HCT116 (cell line): ENCODE data around the gene INSYN1. TPM values are rescaled to one million over a fixed set of nuclear protein-coding genes. Genes with fewer than 3 reads are reported as not detected.

Source experiments
- ATAC-seq: fragments of 200-7000 bp; cut with Tn5 transposase; 2 replicates; pipeline ENCODE4 v1.9.1; 2020; ENCODE audit warnings: mild to moderate bottlenecking, moderate library complexity
- BruUV-seq: library from RNA; stranded (reverse); fragments of 400-500 nt; replicated peaks from 2 replicates; lab custom pipeline; 2021; lab: Mats Ljungman, UMichigan
- CTCF ChIA-PET: fragments of 300-600 bp; sonication (Branson Sonifier 250); formaldehyde crosslinking; loops from one replicate; lab custom pipeline; 2021; ENCODE audit warnings: antibody characterized with exemption; lab: Charles Lee
- POLR2A ChIA-PET: fragments of 300-600, 350-600 bp; sonication (Branson Sonifier 250); formaldehyde crosslinking; loops from one replicate; lab custom pipeline; 2021; ENCODE audit warnings: antibody characterized with exemption; lab: Charles Lee
- RAD21 ChIA-PET, 2 experiments: fragments of 300-600 bp; sonication (Branson Sonifier 250); formaldehyde crosslinking; loops; one replicate each; lab custom pipeline; 2023; ENCODE audit warnings: low total read pairs in 2 of 2; ENCODE audit not compliant: uncharacterized antibody in 2 of 2, unreplicated experiment in 2 of 2, low non-redundant PET in 1 of 2; lab: Charles Lee
- DNase-seq: peaks from one replicate; pipeline ENCODE4 v3.0.0-alpha.2; 2010; ENCODE audit warnings: low read depth, low spot score
- H2AFZ ChIP-seq: fragments of 200-600 bp; shearing (Covaris generic), sonication (generic); 2 replicates; pipeline ENCODE4 v1.6.1; 2017; ENCODE audit warnings: low read depth, mixed run types, mixed read lengths, antibody characterized with exemption, low read length; ENCODE audit not compliant: poor library complexity, severe bottlenecking
- H3K27ac ChIP-seq: 2 replicates; pipeline ENCODE4 v1.5.1; 2012; ENCODE audit warnings: low read depth, low read length
- H3K27me3 ChIP-seq: fragments of 200-600 bp; sonication (generic); 2 replicates; pipeline ENCODE4 v1.6.1; 2016; ENCODE audit warnings: mixed run types, low read length, mixed read lengths; ENCODE audit not compliant: insufficient read depth
- H3K36me3 ChIP-seq, 2 experiments: fragments of 200-500 bp in 1 of 2; fragments of 200-600 bp in 1 of 2; sonication (Bioruptor generic) in 1 of 2; sonication (generic) in 1 of 2; 2 replicates each; pipeline versions ENCODE4 v1.5.1 to v1.6.1; 2014 to 2016; ENCODE audit warnings: low read length in 2 of 2, inconsistent platforms in 1 of 2, mixed read lengths in 1 of 2, mixed run types in 1 of 2; ENCODE audit not compliant: insufficient read depth in 2 of 2, control insufficient read depth in 1 of 2
- H3K4me1 ChIP-seq, 2 experiments: fragments of 200-600 bp in 1 of 2; sonication (generic) in 1 of 2; 2 replicates each; pipeline versions ENCODE4 v1.5.1 to v1.6.1; 2012 to 2017; ENCODE audit warnings: low read length in 2 of 2, inconsistent platforms in 1 of 2, mild to moderate bottlenecking in 1 of 2, mixed read lengths in 1 of 2, mixed run types in 1 of 2, moderate library complexity in 1 of 2; ENCODE audit not compliant: insufficient read depth in 2 of 2, control insufficient read depth in 1 of 2
- H3K4me2 ChIP-seq: fragments of 200-600 bp; sonication (generic); 2 replicates; pipeline ENCODE4 v1.6.1; 2017; ENCODE audit warnings: mixed run types, low read length, mixed read lengths
- H3K4me3 ChIP-seq, 2 experiments: fragments of 200-600 bp in 1 of 2; sonication (generic) in 1 of 2; replicated peaks in 1 of 2; 2 replicates each; pipeline ENCODE4 v1.5.1; 2011 to 2016; ENCODE audit warnings: low read length in 2 of 2, control low read depth in 1 of 2, low read depth in 1 of 2, mild to moderate bottlenecking in 1 of 2, mixed read lengths in 1 of 2, mixed run types in 1 of 2
- H3K79me2 ChIP-seq: fragments of 200-600 bp; sonication (generic); 2 replicates; pipeline ENCODE4 v1.6.1; 2017; ENCODE audit warnings: mild to moderate bottlenecking, mixed run types, low read length, moderate library complexity, mixed read lengths; ENCODE audit not compliant: insufficient read depth
- H3K9ac ChIP-seq: fragments of 200-600 bp; sonication (generic); 2 replicates; pipeline ENCODE4 v1.6.1; 2016; ENCODE audit warnings: low read length, mixed read lengths
- H3K9me2 ChIP-seq: fragments of 200-600 bp; sonication (generic), shearing (Covaris generic); 2 replicates; pipeline ENCODE4 v1.6.1; 2017; ENCODE audit warnings: mixed run types, mild to moderate bottlenecking, moderate library complexity; ENCODE audit not compliant: insufficient read depth
- H3K9me3 ChIP-seq, 2 experiments: fragments of 200-500 bp in 1 of 2; fragments of 200-600 bp in 1 of 2; sonication (Bioruptor generic) in 1 of 2; sonication (generic) in 1 of 2; 2 replicates each; pipeline ENCODE4 v1.6.1; 2014 to 2017; ENCODE audit warnings: low read length in 2 of 2, mixed read lengths in 2 of 2, inconsistent platforms in 1 of 2, low read depth in 1 of 2, mild to moderate bottlenecking in 1 of 2, mixed run types in 1 of 2, moderate library complexity in 1 of 2; ENCODE audit not compliant: control insufficient read depth in 1 of 2, insufficient read depth in 1 of 2
- H4K20me1 ChIP-seq: fragments of 200-600 bp; sonication (generic), shearing (Covaris generic); 2 replicates; pipeline ENCODE4 v1.6.1; 2017; ENCODE audit warnings: mixed run types, mild to moderate bottlenecking, moderate library complexity; ENCODE audit not compliant: insufficient read depth
- CBX3 ChIP-seq: IDR thresholded peaks from 2 replicates; pipeline ENCODE4 v1.6.1; 2012; ENCODE audit warnings: low read depth
- CEBPB ChIP-seq: IDR thresholded peaks from 2 replicates; pipeline ENCODE4 v1.6.1; 2012; ENCODE audit warnings: low read depth
- EGR1 ChIP-seq: IDR thresholded peaks from 2 replicates; pipeline ENCODE4 v1.6.1; 2012; ENCODE audit warnings: low read depth
- ELF1 ChIP-seq: IDR thresholded peaks from 2 replicates; pipeline ENCODE4 v1.6.1; 2012; ENCODE audit warnings: low read depth, borderline replicate concordance
- EZH2phosphoT487 ChIP-seq: fragments of 200-600 bp; IDR thresholded peaks from 2 replicates; pipeline ENCODE4 v1.6.1; 2018; ENCODE audit warnings: antibody characterized with exemption, borderline replicate concordance
- FOSL1 ChIP-seq: IDR thresholded peaks from 2 replicates; pipeline ENCODE4 v1.6.1; 2012; ENCODE audit warnings: low read depth
- JUND ChIP-seq: IDR thresholded peaks from 2 replicates; pipeline ENCODE4 v1.6.1; 2012
- POLR2A ChIP-seq: IDR thresholded peaks from 2 replicates; pipeline ENCODE4 v1.7.0; 2011; ENCODE audit warnings: borderline replicate concordance; ENCODE audit not compliant: insufficient read depth, insufficient read length; ENCODE audit errors: extremely low read depth
- RAD21 ChIP-seq: IDR thresholded peaks from 2 replicates; pipeline ENCODE4 v1.6.1; 2012; ENCODE audit warnings: low read depth, mild to moderate bottlenecking
- SP1 ChIP-seq: IDR thresholded peaks from 2 replicates; pipeline ENCODE4 v1.6.1; 2012; ENCODE audit warnings: low read depth
- SRF ChIP-seq: IDR thresholded peaks from 2 replicates; pipeline ENCODE4 v1.6.1; 2012; ENCODE audit warnings: low read depth
- YY1 ChIP-seq: IDR thresholded peaks from 2 replicates; pipeline ENCODE4 v1.6.1; 2011; ENCODE audit warnings: low read length, low read depth, moderate library complexity, mild to moderate bottlenecking; ENCODE audit not compliant: insufficient replicate concordance; ENCODE audit errors: extremely low read depth
- ZFX ChIP-seq: fragments of 450-650 bp; IDR thresholded peaks from 2 replicates; pipeline ENCODE4 v1.6.1; 2017
- ZNF274 ChIP-seq: fragments of 200-500 bp; sonication (Bioruptor generic); IDR thresholded peaks from 2 replicates; pipeline ENCODE4 v1.6.1; 2014; ENCODE audit warnings: mild to moderate bottlenecking, low read depth, low read length, inconsistent platforms
- intact Hi-C: fragments of 100-400 bp; cut with micrococcal nuclease; formaldehyde crosslinking; loops from 2 replicates; pipeline ENCODE4 v1.10.0; 2022
- total RNA-seq: library from RNA; stranded (reverse); gene quantifications from one replicate; pipeline ENCODE4 v1.2.1, GENCODE V29; 2021; ENCODE audit not compliant: unreplicated experiment
- TF ChIP-seq, protein P1 (sequence below), 3 experiments: fragments of 200-600 bp in 1 of 3; sonication (generic) in 1 of 3; IDR thresholded peaks in 2 of 3; conservative IDR thresholded peaks in 1 of 3; 2 replicates each; pipeline ENCODE4 v1.5.1; 2012 to 2017; ENCODE audit warnings: low read depth in 2 of 3, low read length in 2 of 3, antibody characterized with exemption in 1 of 3, borderline replicate concordance in 1 of 3, control low read depth in 1 of 3, mild to moderate bottlenecking in 1 of 3, mixed read lengths in 1 of 3, mixed run types in 1 of 3, moderate library complexity in 1 of 3; ENCODE audit not compliant: insufficient read depth in 1 of 3
- TF ChIP-seq, protein P2 (sequence below): IDR thresholded peaks from 2 replicates; pipeline ENCODE4 v1.6.1; 2012
- TF ChIP-seq, protein P3 (sequence below): IDR thresholded peaks from 2 replicates; pipeline ENCODE4 v1.6.1; 2011; ENCODE audit warnings: mild to moderate bottlenecking, low read length, moderate library complexity; ENCODE audit not compliant: insufficient replicate concordance; ENCODE audit errors: extremely low read depth
- TF ChIP-seq, protein P4 (sequence below): IDR thresholded peaks from 2 replicates; pipeline ENCODE4 v1.6.1; 2012

Gene INSYN1
- total RNA-seq, 1 experiment from 2014 or later, result 2.0 TPM

DNA sequence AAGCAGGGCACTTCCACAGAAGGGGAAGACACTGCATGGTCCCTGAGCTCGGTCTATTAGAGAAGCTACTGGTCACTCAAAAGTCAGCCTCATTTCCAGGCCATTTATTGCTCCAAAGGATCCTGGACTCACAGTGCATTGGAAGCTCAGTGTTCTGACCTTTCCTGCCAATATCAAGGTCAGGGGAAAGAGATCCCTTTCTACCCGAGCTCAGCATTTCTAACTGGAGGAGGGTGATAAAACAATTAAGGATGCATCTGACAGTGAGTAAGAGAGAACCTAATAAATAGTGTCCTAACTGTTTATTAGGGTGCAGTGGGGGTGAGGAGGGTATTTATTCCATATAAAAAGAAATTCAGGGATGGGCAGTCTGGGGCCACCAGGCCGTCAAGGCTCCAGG, 26.8 kb upstream of the INSYN1 start:
- no peak for DNase-seq
- intact Hi-C loops, result loop anchor here (10.0 kb wide), 1 partner anchor 215 kb away; no protein-coding TSS in a partner anchor

More for the DNA sequence above, 26.8 kb upstream of the INSYN1 start:
- ChIA-PET POLR2A (no interaction called here), RAD21 (no interaction called here), CTCF (no interaction called here)
- Histone ChIP-seq H3K9me2 (no peaks in the 10 kb centered on the region), H3K4me1 (0 out of 4 replicates have a peak, but pooled peaks cover 0 to 2% of the 10 kb centered on the region in 2 experiments), H3K36me3 (no peaks in the 10 kb centered on the region), H3K9me3 (no peaks in the 10 kb centered on the region), H3K9ac (no peak overlapping the region), H3K27me3 (no peaks in the 10 kb centered on the region), H3K79me2 (no peaks in the 10 kb centered on the region), H2AFZ (no peak overlapping the region), H3K27ac (no peak overlapping the region), H3K4me2 (no peak overlapping the region), H3K4me3 (no peak overlapping the region), H4K20me1 (no peaks in the 10 kb centered on the region)
- ATAC-seq, result no peak
- TF ChIP-seq ZFX (no peak), CBX3 (no peak), RAD21 (no peak), FOSL1 (no peak), SRF (no peak), CEBPB (no peak), EZH2phosphoT487 (no peak), ZNF274 (no peak), JUND (no peak), SP1 (no peak), EGR1 (no peak), YY1 (no peak), POLR2A (no peak), ELF1 (no peak)
- TF ChIP-seq, protein P1, sequence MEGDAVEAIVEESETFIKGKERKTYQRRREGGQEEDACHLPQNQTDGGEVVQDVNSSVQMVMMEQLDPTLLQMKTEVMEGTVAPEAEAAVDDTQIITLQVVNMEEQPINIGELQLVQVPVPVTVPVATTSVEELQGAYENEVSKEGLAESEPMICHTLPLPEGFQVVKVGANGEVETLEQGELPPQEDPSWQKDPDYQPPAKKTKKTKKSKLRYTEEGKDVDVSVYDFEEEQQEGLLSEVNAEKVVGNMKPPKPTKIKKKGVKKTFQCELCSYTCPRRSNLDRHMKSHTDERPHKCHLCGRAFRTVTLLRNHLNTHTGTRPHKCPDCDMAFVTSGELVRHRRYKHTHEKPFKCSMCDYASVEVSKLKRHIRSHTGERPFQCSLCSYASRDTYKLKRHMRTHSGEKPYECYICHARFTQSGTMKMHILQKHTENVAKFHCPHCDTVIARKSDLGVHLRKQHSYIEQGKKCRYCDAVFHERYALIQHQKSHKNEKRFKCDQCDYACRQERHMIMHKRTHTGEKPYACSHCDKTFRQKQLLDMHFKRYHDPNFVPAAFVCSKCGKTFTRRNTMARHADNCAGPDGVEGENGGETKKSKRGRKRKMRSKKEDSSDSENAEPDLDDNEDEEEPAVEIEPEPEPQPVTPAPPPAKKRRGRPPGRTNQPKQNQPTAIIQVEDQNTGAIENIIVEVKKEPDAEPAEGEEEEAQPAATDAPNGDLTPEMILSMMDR (IDR thresholded peaks at IDR 0.05 in 2 of 3, conservative IDR thresholded peaks at IDR 0.05 in 1 of 3; ENCODE audit: borderline replicate concordance in 1 of 3, insufficient read depth in 1 of 3, low read depth in 2 of 3, low read length in 2 of 3), result no peak
- TF ChIP-seq, protein P2, sequence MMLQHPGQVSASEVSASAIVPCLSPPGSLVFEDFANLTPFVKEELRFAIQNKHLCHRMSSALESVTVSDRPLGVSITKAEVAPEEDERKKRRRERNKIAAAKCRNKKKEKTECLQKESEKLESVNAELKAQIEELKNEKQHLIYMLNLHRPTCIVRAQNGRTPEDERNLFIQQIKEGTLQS, result no peak
- TF ChIP-seq, protein P3, sequence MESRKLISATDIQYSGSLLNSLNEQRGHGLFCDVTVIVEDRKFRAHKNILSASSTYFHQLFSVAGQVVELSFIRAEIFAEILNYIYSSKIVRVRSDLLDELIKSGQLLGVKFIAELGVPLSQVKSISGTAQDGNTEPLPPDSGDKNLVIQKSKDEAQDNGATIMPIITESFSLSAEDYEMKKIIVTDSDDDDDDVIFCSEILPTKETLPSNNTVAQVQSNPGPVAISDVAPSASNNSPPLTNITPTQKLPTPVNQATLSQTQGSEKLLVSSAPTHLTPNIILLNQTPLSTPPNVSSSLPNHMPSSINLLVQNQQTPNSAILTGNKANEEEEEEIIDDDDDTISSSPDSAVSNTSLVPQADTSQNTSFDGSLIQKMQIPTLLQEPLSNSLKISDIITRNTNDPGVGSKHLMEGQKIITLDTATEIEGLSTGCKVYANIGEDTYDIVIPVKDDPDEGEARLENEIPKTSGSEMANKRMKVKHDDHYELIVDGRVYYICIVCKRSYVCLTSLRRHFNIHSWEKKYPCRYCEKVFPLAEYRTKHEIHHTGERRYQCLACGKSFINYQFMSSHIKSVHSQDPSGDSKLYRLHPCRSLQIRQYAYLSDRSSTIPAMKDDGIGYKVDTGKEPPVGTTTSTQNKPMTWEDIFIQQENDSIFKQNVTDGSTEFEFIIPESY, result no peak
- TF ChIP-seq, protein P4, sequence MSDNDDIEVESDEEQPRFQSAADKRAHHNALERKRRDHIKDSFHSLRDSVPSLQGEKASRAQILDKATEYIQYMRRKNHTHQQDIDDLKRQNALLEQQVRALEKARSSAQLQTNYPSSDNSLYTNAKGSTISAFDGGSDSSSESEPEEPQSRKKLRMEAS, result no peak
- BruUV-seq, result no TSS peak
